GM10248 (cell line): ENCODE data around the gene UNC5A.

ENCODE experiments used
- CTCF ChIA-PET: fragments of 300-600 bp; sonication (Branson Sonifier 250); formaldehyde crosslinking; extraction: SDS; loops from one replicate; lab custom pipeline; 2021; ENCODE audit warnings: antibody characterized with exemption; lab: Yijun Ruan, JAX
- POLR2A ChIA-PET: fragments of 350-650 bp; sonication (Branson Sonifier 250); formaldehyde crosslinking; extraction: SDS; loops from one replicate; lab custom pipeline; 2020; ENCODE audit warnings: antibody characterized with exemption; lab: Yijun Ruan, JAX
- DNase-seq: peaks from one replicate; pipeline ENCODE4 v3.0.0; 2012; ENCODE audit errors: extremely low spot score
- CTCF ChIP-seq: IDR thresholded peaks from 2 replicates; pipeline ENCODE4 v1.5.1; 2012; ENCODE audit warnings: mild to moderate bottlenecking, low read depth; ENCODE audit errors: extremely low read depth, missing control alignments, control extremely low read depth

The UNC5A gene

GRCh38 chr5:176883700-176884570 is 73.6 kb downstream of the UNC5A start:
- DNase-seq, result no peak
- no peak for TF ChIP-seq CTCF
- POLR2A ChIA-PET, result no interaction called here
- CTCF ChIA-PET, result interaction anchor here (1.2 kb wide), 1 partner anchor 13 kb away, joined by 3 read pairs; no protein-coding TSS in a partner anchor

GRCh38 chr5:176884571-176884890 is 74.2 kb downstream of the UNC5A start:
- CTCF ChIA-PET, result no interaction called here
- no peak for DNase-seq
- no peak for TF ChIP-seq CTCF
- POLR2A ChIA-PET, result no interaction called here

GRCh38 chr5:176886336-176887251 is 76.2 kb downstream of the UNC5A start:
- CTCF ChIA-PET, result interaction anchor here (1.0 kb wide), 1 partner anchor 26 kb away, joined by 3 read pairs; no protein-coding TSS in a partner anchor

GRCh38 chr5:176887252-176887849 is 77.0 kb downstream of the UNC5A start:
- CTCF ChIA-PET, result interaction anchor here (0.6 kb wide), 1 partner anchor 279 kb away, joined by 3 read pairs; no protein-coding TSS in a partner anchor
- no peak for TF ChIP-seq CTCF
- POLR2A ChIA-PET, result no interaction called here
- no peak for DNase-seq

More at GRCh38 chr5:176886336-176887251, 76.2 kb downstream of the UNC5A start:
- no peak for TF ChIP-seq CTCF
- POLR2A ChIA-PET, result no interaction called here
- DNase-seq, result no peak

- no peak for TF ChIP-seq CTCF
- CTCF ChIA-PET, result interaction anchor here (0.6 to 1.3 kb wide), 2 partner anchors 11 to 280 kb away, joined by 3 to 4 read pairs; partner anchors contain the start of gene HK3
- no peak for DNase-seq
- POLR2A ChIA-PET, result no interaction called here
These were observed 77.9 kb downstream of the UNC5A start for GRCh38 chr5:176888016-176888864.
